ENCODE data around the gene SS18. TPM values are rescaled to one million over a fixed set of nuclear protein-coding genes. Genes with fewer than 3 reads are reported as not detected.

SS18 gene
- total RNA-seq, 5 donors from 2014 or later (not counting 1 experiment from before 2014, with no cell fraction given), result 58.3 to 79.2 (median 67.3) TPM

GRCh38 chr18:26040051-26040656, 50.3 kb downstream of the SS18 start:
- Mint-ChIP-seq H3K4me1 (peaks cover 25 to 32% (median 31%) of the 10 kb centered on the region in 3 donors), H3K4me3 (no peak overlapping the region), H3K27ac (no peak overlapping the region), H3K27me3 (no peaks in the 10 kb centered on the region), H3K36me3 (peaks cover 46% of the 10 kb centered on the region), H3K9me3 (no peaks in the 10 kb centered on the region)
- H3K36me3 ChIP-seq (ENCODE audit: control insufficient read depth in 2 of 2, extremely low read depth in 1 of 2, insufficient read depth in 1 of 2, low read length in 1 of 2), result peaks cover 0 to 19% of the 10 kb centered on the region in 2 donors
- DNase-seq (no peak), ATAC-seq (replicated peaks in 1 of 4) (no peak)
- H3K27me3 ChIP-seq (replicated peaks in 1 of 2; ENCODE audit: control insufficient read depth in 2 of 2, extremely low read depth in 1 of 2, insufficient read depth in 2 of 2, low read length in 1 of 2), result no peaks in the 10 kb centered on the region
- no peak overlapping the region for H3K27ac ChIP-seq (ENCODE audit: low read length)
- ChIA-PET CTCF (interaction anchor here in 1 of 2 donors (0.5 kb wide), 1 partner anchor 70 kb away, joined by 4 read pairs; no protein-coding TSS in a partner anchor), POLR2A (interaction anchor here in 1 of 2 donors (0.9 kb wide), 1 partner anchor 10 kb away, joined by 3 read pairs; no protein-coding TSS in a partner anchor)
- no peaks in the 10 kb centered on the region for H3K9me3 ChIP-seq
- H3K4me3 ChIP-seq (ENCODE audit: control insufficient read depth in 1 of 2, extremely low read depth in 1 of 2, low read length in 1 of 2), result no peak overlapping the region
- no peaks in the 10 kb centered on the region for H3K4me1 ChIP-seq (ENCODE audit: control insufficient read depth in 1 of 2, extremely low read depth in 1 of 2, insufficient read depth in 2 of 2, low read length in 2 of 2)
- WGBS (ENCODE audit: insufficient coverage), result no CpG with 5 or more reads among the region's 1 CpG

GRCh38 chr18:26039203-26039602, 51.2 kb downstream of the SS18 start:
- Mint-ChIP-seq H3K4me3 (no peak overlapping the region), H3K27ac (no peak overlapping the region)

GRCh38 chr18:26036635-26037034, 53.8 kb downstream of the SS18 start:
- no peak for ATAC-seq (replicated peaks in 1 of 4)
- no peak for DNase-seq
- peaks cover 3 to 42% of the 10 kb centered on the region in 2 donors for H3K36me3 ChIP-seq (ENCODE audit: control insufficient read depth in 2 of 2, extremely low read depth in 1 of 2, insufficient read depth in 1 of 2, low read length in 1 of 2)
- no peak overlapping the region for H3K4me3 ChIP-seq (ENCODE audit: control insufficient read depth in 1 of 2, extremely low read depth in 1 of 2, low read length in 1 of 2)
- no peak overlapping the region for H3K27ac ChIP-seq (ENCODE audit: low read length)
- Mint-ChIP-seq H3K9me3 (no peaks in the 10 kb centered on the region), H3K27me3 (no peaks in the 10 kb centered on the region), H3K4me1 (peaks cover 13 to 17% (median 15%) of the 10 kb centered on the region in 3 donors), H3K27ac (no peak overlapping the region), H3K4me3 (no peak overlapping the region), H3K36me3 (peaks cover 69% of the 10 kb centered on the region)
- POLR2A ChIA-PET, result no interaction called here
- CTCF ChIA-PET, result no interaction called here
- H3K9me3 ChIP-seq, result no peaks in the 10 kb centered on the region
- H3K27me3 ChIP-seq (replicated peaks in 1 of 2; ENCODE audit: control insufficient read depth in 2 of 2, extremely low read depth in 1 of 2, insufficient read depth in 2 of 2, low read length in 1 of 2), result no peaks in the 10 kb centered on the region
- H3K4me1 ChIP-seq (ENCODE audit: control insufficient read depth in 1 of 2, extremely low read depth in 1 of 2, insufficient read depth in 2 of 2, low read length in 2 of 2), result no peaks in the 10 kb centered on the region

More at GRCh38 chr18:26039203-26039602, 51.2 kb downstream of the SS18 start:
- no peak for ATAC-seq (replicated peaks in 1 of 4)
- POLR2A ChIA-PET, result interaction anchor here (0.7 to 0.9 kb wide), 2 partner anchors 11 to 493 kb away, joined by 3 to 6 read pairs; no protein-coding TSS in a partner anchor
- H3K4me3 ChIP-seq (ENCODE audit: control insufficient read depth in 1 of 2, extremely low read depth in 1 of 2, low read length in 1 of 2), result no peak overlapping the region
- H3K36me3 Mint-ChIP-seq, result peaks cover 50% of the 10 kb centered on the region
- CTCF ChIA-PET, result no interaction called here
- peaks cover 0 to 28% of the 10 kb centered on the region in 2 donors for H3K36me3 ChIP-seq (ENCODE audit: control insufficient read depth in 2 of 2, extremely low read depth in 1 of 2, insufficient read depth in 1 of 2, low read length in 1 of 2)
- no CpG with 5 or more reads among the region's 1 CpG for WGBS (ENCODE audit: insufficient coverage)
- peaks cover 20 to 28% (median 27%) of the 10 kb centered on the region in 3 donors for H3K4me1 Mint-ChIP-seq
- H3K4me1 ChIP-seq (ENCODE audit: control insufficient read depth in 1 of 2, extremely low read depth in 1 of 2, insufficient read depth in 2 of 2, low read length in 2 of 2), result no peaks in the 10 kb centered on the region
- H3K9me3 ChIP-seq, result no peaks in the 10 kb centered on the region
- H3K27ac ChIP-seq (ENCODE audit: low read length), result no peak overlapping the region
- H3K9me3 Mint-ChIP-seq, result no peaks in the 10 kb centered on the region
- DNase-seq, result no peak
- H3K27me3 ChIP-seq (replicated peaks in 1 of 2; ENCODE audit: control insufficient read depth in 2 of 2, extremely low read depth in 1 of 2, insufficient read depth in 2 of 2, low read length in 1 of 2), result no peaks in the 10 kb centered on the region
- no peaks in the 10 kb centered on the region for H3K27me3 Mint-ChIP-seq

- Mint-ChIP-seq H3K9me3 (no peaks in the 10 kb centered on the region), H3K4me1 (peaks cover 1 to 5% (median 3%) of the 10 kb centered on the region in 3 donors), H3K4me3 (no peak overlapping the region), H3K27ac (no peak overlapping the region), H3K27me3 (no peaks in the 10 kb centered on the region), H3K36me3 (peaks cover 80% of the 10 kb centered on the region)
- Histone ChIP-seq H3K36me3 (ENCODE audit: control insufficient read depth in 2 of 2, extremely low read depth in 1 of 2, insufficient read depth in 1 of 2, low read length in 1 of 2) (peaks cover 4 to 59% of the 10 kb centered on the region in 2 donors), H3K27ac (ENCODE audit: low read length) (no peak overlapping the region), H3K4me3 (ENCODE audit: control insufficient read depth in 1 of 2, extremely low read depth in 1 of 2, low read length in 1 of 2) (no peak overlapping the region), H3K27me3 (replicated peaks in 1 of 2; ENCODE audit: control insufficient read depth in 2 of 2, extremely low read depth in 1 of 2, insufficient read depth in 2 of 2, low read length in 1 of 2) (no peaks in the 10 kb centered on the region), H3K4me1 (ENCODE audit: control insufficient read depth in 1 of 2, extremely low read depth in 1 of 2, insufficient read depth in 2 of 2, low read length in 2 of 2) (no peaks in the 10 kb centered on the region), H3K9me3 (no peaks in the 10 kb centered on the region)
- WGBS (ENCODE audit: insufficient coverage), result 100% methylated on average over 1 of the region's 5 CpGs
- ATAC-seq (replicated peaks in 1 of 4) (no peak), DNase-seq (no peak)
- ChIA-PET CTCF (no interaction called here), POLR2A (no interaction called here)
Observed at GRCh38 chr18:26034850-26035497, 55.4 kb downstream of the SS18 start.

GRCh38 chr18:26022585-26022984, 67.8 kb downstream of the SS18 start:
- Mint-ChIP-seq H3K4me1 (peaks cover 6 to 12% (median 11%) of the 10 kb centered on the region in 3 donors), H3K9me3 (peaks cover 0 to 5% (median 0%) of the 10 kb centered on the region in 3 donors), H3K27ac (no peak overlapping the region), H3K36me3 (peaks cover 76% of the 10 kb centered on the region), H3K4me3 (no peak overlapping the region), H3K27me3 (no peaks in the 10 kb centered on the region)
- Histone ChIP-seq H3K27me3 (replicated peaks in 1 of 2; ENCODE audit: control insufficient read depth in 2 of 2, extremely low read depth in 1 of 2, insufficient read depth in 2 of 2, low read length in 1 of 2) (no peaks in the 10 kb centered on the region), H3K27ac (ENCODE audit: low read length) (no peak overlapping the region), H3K4me3 (ENCODE audit: control insufficient read depth in 1 of 2, extremely low read depth in 1 of 2, low read length in 1 of 2) (no peak overlapping the region), H3K9me3 (no peaks in the 10 kb centered on the region), H3K4me1 (ENCODE audit: control insufficient read depth in 1 of 2, extremely low read depth in 1 of 2, insufficient read depth in 2 of 2, low read length in 2 of 2) (no peaks in the 10 kb centered on the region), H3K36me3 (ENCODE audit: control insufficient read depth in 2 of 2, extremely low read depth in 1 of 2, insufficient read depth in 1 of 2, low read length in 1 of 2) (peaks cover 6 to 49% of the 10 kb centered on the region in 2 donors)
- DNase-seq, result no peak
- ChIA-PET POLR2A (no interaction called here), CTCF (interaction anchor here in 1 of 2 donors (0.7 kb wide), 1 partner anchor 1076 kb away, joined by 3 read pairs; no protein-coding TSS in a partner anchor)
- ATAC-seq (replicated peaks in 1 of 4), result no peak
- WGBS (ENCODE audit: insufficient coverage), result no CpG with 5 or more reads among the region's 1 CpG

- Mint-ChIP-seq H3K27me3 (no peaks in the 10 kb centered on the region), H3K9me3 (peaks cover 0 to 5% (median 0%) of the 10 kb centered on the region in 3 donors), H3K36me3 (peaks cover 77% of the 10 kb centered on the region), H3K27ac (no peak overlapping the region), H3K4me3 (no peak overlapping the region), H3K4me1 (peaks cover 6 to 9% (median 8%) of the 10 kb centered on the region in 3 donors)
- Histone ChIP-seq H3K4me3 (ENCODE audit: control insufficient read depth in 1 of 2, extremely low read depth in 1 of 2, low read length in 1 of 2) (no peak overlapping the region), H3K27me3 (replicated peaks in 1 of 2; ENCODE audit: control insufficient read depth in 2 of 2, extremely low read depth in 1 of 2, insufficient read depth in 2 of 2, low read length in 1 of 2) (no peaks in the 10 kb centered on the region), H3K4me1 (ENCODE audit: control insufficient read depth in 1 of 2, extremely low read depth in 1 of 2, insufficient read depth in 2 of 2, low read length in 2 of 2) (no peaks in the 10 kb centered on the region), H3K36me3 (ENCODE audit: control insufficient read depth in 2 of 2, extremely low read depth in 1 of 2, insufficient read depth in 1 of 2, low read length in 1 of 2) (peaks cover 6 to 59% of the 10 kb centered on the region in 2 donors), H3K9me3 (no peaks in the 10 kb centered on the region), H3K27ac (ENCODE audit: low read length) (no peak overlapping the region)
- ATAC-seq (replicated peaks in 1 of 4), result no peak
- no CpG with 5 or more reads among the region's 3 CpGs for WGBS (ENCODE audit: insufficient coverage)
- CTCF ChIA-PET, result interaction anchor here in 1 of 2 donors (0.5 kb wide), 1 partner anchor 9 kb away, joined by 3 read pairs; no protein-coding TSS in a partner anchor
- no peak for DNase-seq
- POLR2A ChIA-PET, result no interaction called here
Observed at GRCh38 chr18:26021061-26021754, 69.2 kb downstream of the SS18 start.
